Mammary epithelial cell (primary cell): ENCODE data around the gene KLHL6.

Source experiments
- EZH2 ChIP-seq: IDR thresholded peaks from 2 replicates; pipeline ENCODE4 v1.6.1; 2012; ENCODE audit warnings: low read length, inconsistent platforms, borderline replicate concordance
- TF ChIP-seq, protein P1 (sequence below), 2 donors: IDR thresholded peaks in 1 of 2; conservative IDR thresholded peaks in 1 of 2; 2 replicates each; pipeline ENCODE4 v1.5.1; 2011 to 2012; ENCODE audit warnings: inconsistent platforms in 2 of 2, low read length in 2 of 2, mild to moderate bottlenecking in 2 of 2, control low read depth in 1 of 2, low read depth in 1 of 2; ENCODE audit not compliant: insufficient read depth in 1 of 2; ENCODE audit errors: extremely low read depth in 1 of 2

DNA sequence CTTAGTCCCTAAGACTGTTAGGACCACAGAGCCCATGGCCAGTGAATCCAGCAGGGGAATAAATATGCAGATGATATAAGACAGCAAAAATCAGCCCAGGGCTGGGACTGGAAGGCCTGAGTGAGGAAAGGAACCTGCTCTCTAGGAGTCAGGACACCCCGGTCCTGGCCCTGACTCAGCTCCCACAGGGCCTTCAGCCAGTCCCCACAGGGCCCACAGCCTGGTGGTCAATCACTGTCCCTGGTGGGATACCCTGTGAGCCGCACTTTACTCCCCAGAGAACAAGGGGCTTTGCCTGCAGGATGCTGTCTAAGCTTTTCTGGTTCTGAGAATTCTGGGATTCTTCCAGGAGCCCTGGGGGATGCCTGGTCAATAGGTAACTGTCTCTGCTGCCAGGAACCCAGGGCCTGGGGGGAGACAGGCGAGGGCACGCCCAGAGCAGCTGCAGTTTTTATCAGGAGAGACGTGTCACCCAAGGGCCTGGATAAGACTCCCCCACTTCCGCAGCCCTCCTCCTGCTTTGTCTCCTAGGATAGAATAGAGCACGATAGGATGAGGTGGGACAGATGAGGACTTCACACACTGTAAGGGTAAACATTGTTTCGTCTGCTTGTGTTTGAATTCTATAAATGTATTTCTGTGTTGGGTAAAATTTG lies 77.6 kb downstream of the KLHL6 start:
- TF ChIP-seq, protein P1, sequence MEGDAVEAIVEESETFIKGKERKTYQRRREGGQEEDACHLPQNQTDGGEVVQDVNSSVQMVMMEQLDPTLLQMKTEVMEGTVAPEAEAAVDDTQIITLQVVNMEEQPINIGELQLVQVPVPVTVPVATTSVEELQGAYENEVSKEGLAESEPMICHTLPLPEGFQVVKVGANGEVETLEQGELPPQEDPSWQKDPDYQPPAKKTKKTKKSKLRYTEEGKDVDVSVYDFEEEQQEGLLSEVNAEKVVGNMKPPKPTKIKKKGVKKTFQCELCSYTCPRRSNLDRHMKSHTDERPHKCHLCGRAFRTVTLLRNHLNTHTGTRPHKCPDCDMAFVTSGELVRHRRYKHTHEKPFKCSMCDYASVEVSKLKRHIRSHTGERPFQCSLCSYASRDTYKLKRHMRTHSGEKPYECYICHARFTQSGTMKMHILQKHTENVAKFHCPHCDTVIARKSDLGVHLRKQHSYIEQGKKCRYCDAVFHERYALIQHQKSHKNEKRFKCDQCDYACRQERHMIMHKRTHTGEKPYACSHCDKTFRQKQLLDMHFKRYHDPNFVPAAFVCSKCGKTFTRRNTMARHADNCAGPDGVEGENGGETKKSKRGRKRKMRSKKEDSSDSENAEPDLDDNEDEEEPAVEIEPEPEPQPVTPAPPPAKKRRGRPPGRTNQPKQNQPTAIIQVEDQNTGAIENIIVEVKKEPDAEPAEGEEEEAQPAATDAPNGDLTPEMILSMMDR (conservative IDR thresholded peaks at IDR 0.05 in 1 of 2, IDR thresholded peaks at IDR 0.05 in 1 of 2; ENCODE audit: extremely low read depth in 1 of 2, insufficient read depth in 1 of 2, low read depth in 1 of 2, low read length in 2 of 2), result no peak
- no peak for TF ChIP-seq EZH2
